ENCODE results near the gene FAF1.

The FAF1 gene

DNA sequence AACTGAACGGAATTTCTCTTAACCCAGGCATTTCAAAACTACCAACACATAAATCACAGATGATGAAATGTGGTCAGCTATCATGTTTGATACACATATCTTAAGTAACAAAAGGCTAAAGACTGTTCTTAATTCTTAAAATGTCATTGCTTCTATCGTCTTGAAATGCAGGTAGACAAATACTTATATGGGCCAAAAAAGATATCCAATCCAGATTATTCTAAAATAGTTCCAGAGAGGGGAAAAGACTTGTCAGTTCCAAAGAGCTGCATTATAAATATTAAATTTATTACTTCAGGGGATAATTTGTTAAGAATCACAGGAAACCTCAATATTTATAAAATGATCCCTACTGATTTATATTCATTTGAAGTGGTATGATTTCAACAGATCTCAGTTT lies 259.4 kb downstream of the FAF1 start:
- Mint-ChIP-seq H3K36me3 (ENCODE audit: low read depth) (no peaks in the 10 kb centered on the region), H3K27me3 (ENCODE audit: low read depth) (no peaks in the 10 kb centered on the region), H3K27ac (no peak overlapping the region)

DNA sequence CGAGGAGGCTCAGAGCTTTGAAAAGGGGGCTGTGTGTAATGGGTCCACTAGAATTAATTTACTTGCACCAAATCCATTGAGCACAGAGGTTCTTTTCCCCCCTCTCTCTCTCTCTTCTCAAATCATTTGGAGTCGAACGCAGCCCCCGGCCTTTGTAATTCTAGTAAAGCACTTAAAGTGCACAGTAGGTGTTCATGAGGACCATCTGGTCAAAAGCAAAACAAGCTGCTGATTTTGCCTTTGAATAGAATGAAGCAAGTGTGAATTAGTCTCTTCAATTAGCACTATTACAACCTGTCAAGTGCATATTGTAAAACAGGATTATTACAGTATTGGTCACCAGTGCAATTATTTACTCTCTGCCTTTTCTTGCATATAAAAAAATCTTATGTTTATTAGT lies 259.9 kb downstream of the FAF1 start:
- H3K9me3 Mint-ChIP-seq: no peaks in the 10 kb centered on the region
- H3K4me3 Mint-ChIP-seq: no peak overlapping the region
- no peaks in the 10 kb centered on the region for H3K36me3 Mint-ChIP-seq (ENCODE audit: low read depth)
- no peaks in the 10 kb centered on the region for H3K27me3 Mint-ChIP-seq (ENCODE audit: low read depth)
- H3K4me1 Mint-ChIP-seq: peaks cover 13% of the 10 kb centered on the region
- H3K27ac Mint-ChIP-seq: no peak overlapping the region
- TF ChIP-seq, protein P1, sequence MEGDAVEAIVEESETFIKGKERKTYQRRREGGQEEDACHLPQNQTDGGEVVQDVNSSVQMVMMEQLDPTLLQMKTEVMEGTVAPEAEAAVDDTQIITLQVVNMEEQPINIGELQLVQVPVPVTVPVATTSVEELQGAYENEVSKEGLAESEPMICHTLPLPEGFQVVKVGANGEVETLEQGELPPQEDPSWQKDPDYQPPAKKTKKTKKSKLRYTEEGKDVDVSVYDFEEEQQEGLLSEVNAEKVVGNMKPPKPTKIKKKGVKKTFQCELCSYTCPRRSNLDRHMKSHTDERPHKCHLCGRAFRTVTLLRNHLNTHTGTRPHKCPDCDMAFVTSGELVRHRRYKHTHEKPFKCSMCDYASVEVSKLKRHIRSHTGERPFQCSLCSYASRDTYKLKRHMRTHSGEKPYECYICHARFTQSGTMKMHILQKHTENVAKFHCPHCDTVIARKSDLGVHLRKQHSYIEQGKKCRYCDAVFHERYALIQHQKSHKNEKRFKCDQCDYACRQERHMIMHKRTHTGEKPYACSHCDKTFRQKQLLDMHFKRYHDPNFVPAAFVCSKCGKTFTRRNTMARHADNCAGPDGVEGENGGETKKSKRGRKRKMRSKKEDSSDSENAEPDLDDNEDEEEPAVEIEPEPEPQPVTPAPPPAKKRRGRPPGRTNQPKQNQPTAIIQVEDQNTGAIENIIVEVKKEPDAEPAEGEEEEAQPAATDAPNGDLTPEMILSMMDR (IDR thresholded peaks at IDR 0.05; ENCODE audit: unreplicated experiment in 3 of 3): no peak

More for the DNA sequence above, 259.4 kb downstream of the FAF1 start:
- TF ChIP-seq, protein P1 (IDR thresholded peaks at IDR 0.05; ENCODE audit: unreplicated experiment in 3 of 3): no peak
- Mint-ChIP-seq H3K4me1 (peaks cover 13% of the 10 kb centered on the region), H3K4me3 (no peak overlapping the region), H3K9me3 (no peaks in the 10 kb centered on the region)

DNA sequence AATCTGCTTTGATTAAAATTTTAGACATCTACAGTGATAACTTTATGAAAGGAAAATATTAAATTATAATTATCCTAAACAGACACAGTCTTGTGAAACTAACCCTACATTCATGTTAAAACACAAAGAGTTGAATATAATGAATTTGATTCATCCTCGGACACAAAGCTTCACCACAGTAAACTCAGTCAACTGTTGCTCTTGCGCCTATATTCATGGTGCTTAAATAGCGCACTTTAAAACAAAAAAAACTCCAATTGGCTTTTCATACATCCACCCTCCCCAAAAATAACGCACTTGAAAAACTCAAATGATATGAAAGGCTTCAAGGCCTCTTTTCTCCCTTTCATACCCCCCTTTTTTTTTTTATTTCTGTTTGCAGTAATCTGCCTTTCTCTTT lies 260.3 kb downstream of the FAF1 start:
- Mint-ChIP-seq H3K27ac (no peak overlapping the region), H3K4me1 (peaks cover 13% of the 10 kb centered on the region), H3K9me3 (no peaks in the 10 kb centered on the region), H3K36me3 (ENCODE audit: low read depth) (no peaks in the 10 kb centered on the region), H3K27me3 (ENCODE audit: low read depth) (no peaks in the 10 kb centered on the region), H3K4me3 (no peak overlapping the region)
- TF ChIP-seq, protein P1 (IDR thresholded peaks at IDR 0.05; ENCODE audit: unreplicated experiment in 3 of 3): no peak

DNA sequence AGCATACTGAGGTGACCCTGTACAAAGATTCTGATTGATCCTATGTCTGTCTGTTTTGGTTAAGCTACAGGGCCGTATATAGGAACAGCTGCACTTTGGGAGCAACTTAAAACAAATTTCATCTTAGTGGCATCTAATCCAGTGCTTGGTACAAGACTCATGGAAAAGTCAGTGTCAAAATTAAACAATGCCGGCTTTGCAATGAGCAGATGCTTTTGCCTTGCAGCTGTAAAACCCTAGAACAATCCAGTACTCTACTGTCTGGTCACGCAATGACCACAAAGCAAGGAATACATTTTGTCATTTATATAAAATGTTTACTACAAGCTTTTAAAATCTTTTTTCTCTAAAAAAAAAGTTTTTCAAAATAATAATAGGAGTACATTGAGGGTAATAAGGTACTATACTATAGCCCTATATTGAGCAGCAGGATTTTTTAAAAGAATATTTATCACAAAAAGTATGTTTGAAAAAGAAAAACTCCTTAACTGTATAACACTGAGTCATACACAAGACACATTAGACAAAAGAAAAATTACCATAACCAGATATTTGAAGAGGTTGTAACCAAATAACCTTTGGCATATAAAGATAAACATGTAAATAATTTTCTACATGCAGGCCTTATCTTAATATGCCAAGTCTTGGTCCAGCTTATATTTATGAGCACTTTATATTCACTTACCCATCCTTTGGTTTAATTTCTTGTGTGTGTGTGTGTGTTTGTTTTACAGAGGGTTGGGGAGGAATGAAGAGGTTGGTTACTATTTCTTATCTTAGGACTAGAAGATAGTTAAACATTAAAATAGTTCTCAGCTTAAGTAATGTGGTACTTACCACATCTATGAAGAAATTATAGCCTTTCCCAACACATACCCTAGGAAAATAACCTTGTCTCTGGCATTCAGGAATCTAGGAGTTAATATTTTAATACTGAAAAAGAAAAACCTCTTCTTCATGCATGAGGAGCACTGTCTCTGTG lies 262.3 kb downstream of the FAF1 start:
- Mint-ChIP-seq H3K27ac (no peak overlapping the region), H3K4me1 (peaks cover 13% of the 10 kb centered on the region), H3K9me3 (no peaks in the 10 kb centered on the region), H3K27me3 (ENCODE audit: low read depth) (no peaks in the 10 kb centered on the region), H3K36me3 (ENCODE audit: low read depth) (peaks cover under 1% of the 10 kb centered on the region), H3K4me3 (no peak overlapping the region)
- TF ChIP-seq, protein P1 (IDR thresholded peaks at IDR 0.05; ENCODE audit: unreplicated experiment in 3 of 3): no peak

DNA sequence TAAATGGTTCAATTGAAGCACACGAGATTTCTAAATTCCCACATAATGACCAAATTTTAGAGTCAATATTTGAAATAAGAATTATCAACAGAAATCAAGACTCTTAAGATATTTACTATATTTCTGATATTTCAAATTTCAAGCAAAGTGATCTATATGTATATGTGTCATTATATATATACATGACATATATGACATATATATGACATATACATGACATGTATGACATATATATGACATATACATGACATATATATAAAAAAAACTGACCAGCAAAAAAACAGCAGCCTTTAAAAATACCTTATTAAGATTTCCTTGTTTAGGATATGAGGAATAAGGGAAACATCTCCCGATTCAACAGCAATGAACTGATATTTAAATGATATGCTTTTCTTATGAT lies 266.2 kb downstream of the FAF1 start:
- H3K27ac Mint-ChIP-seq: no peak overlapping the region

More for the DNA sequence above, 266.2 kb downstream of the FAF1 start:
- H3K9me3 Mint-ChIP-seq: no peaks in the 10 kb centered on the region
- H3K27me3 Mint-ChIP-seq (ENCODE audit: low read depth): no peaks in the 10 kb centered on the region
- TF ChIP-seq, protein P1 (IDR thresholded peaks at IDR 0.05; ENCODE audit: unreplicated experiment in 3 of 3): no peak
- H3K36me3 Mint-ChIP-seq (ENCODE audit: low read depth): peaks cover 19% of the 10 kb centered on the region
- H3K4me1 Mint-ChIP-seq: no peaks in the 10 kb centered on the region
- H3K4me3 Mint-ChIP-seq: no peak overlapping the region

Measured in nephron (organoid).